Left ventricle myocardium inferior (tissue), 1 donor: ENCODE data around the gene SMYD1. TPM values are rescaled to one million over a fixed set of nuclear protein-coding genes. Genes with fewer than 3 reads are reported as not detected.

Experiments used
- DNase-seq: peaks from one replicate; pipeline ENCODE4 v3.0.0-alpha.2; 2020
- H3K27ac ChIP-seq: fragments of 200-600 bp; replicated peaks from 2 replicates; pipeline ENCODE4 v1.8.0; 2021
- H3K27me3 ChIP-seq: fragments of 200-600 bp; 2 replicates; pipeline ENCODE4 v1.8.0; 2021; ENCODE audit warnings: low read depth
- H3K36me3 ChIP-seq: fragments of 200-600 bp; 2 replicates; pipeline ENCODE4 v1.8.0; 2021
- H3K4me1 ChIP-seq: fragments of 200-600 bp; 2 replicates; pipeline ENCODE4 v1.8.0; 2021
- H3K4me3 ChIP-seq: fragments of 200-600 bp; 2 replicates; pipeline ENCODE4 v1.8.0; 2021; ENCODE audit warnings: mild to moderate bottlenecking, moderate library complexity
- H3K9me3 ChIP-seq: fragments of 200-600 bp; replicated peaks from 2 replicates; pipeline ENCODE4 v1.8.0; 2021
- CTCF ChIP-seq: fragments of 200-600 bp; IDR thresholded peaks from 2 replicates; pipeline ENCODE4 v1.8.0; 2021; ENCODE audit warnings: antibody characterized with exemption, mild to moderate bottlenecking, borderline replicate concordance
- intact Hi-C: fragments of 100-400 bp; cut with micrococcal nuclease; formaldehyde crosslinking; loops from one replicate; pipeline ENCODE4 v1.11.0; 2022
- total RNA-seq: library from RNA; stranded (reverse); fragmentation: NEBNext Ultra II Directional; extraction: Animal tissue kit (Norgen Biotek cat#: 25700); gene quantifications from one replicate; pipeline ENCODE4 v1.2.1, GENCODE V29; 2021
- donor health status: DM: no; HTN: yes; CAD: no; lungs with severe emphysema.

Gene SMYD1
- total RNA-seq, 1 donor from 2014 or later = 389 TPM

- Histone ChIP-seq H3K27me3 (peaks cover 24% of the 10 kb centered on the region), H3K27ac (no peak overlapping the region), H3K36me3 (no peaks in the 10 kb centered on the region), H3K9me3 (no peaks in the 10 kb centered on the region), H3K4me1 (no peaks in the 10 kb centered on the region), H3K4me3 (no peak overlapping the region)
- intact Hi-C loops = no loop called here
- DNase-seq = no peak
- TF ChIP-seq CTCF = no peak
These were observed 54.7 kb downstream of the SMYD1 start for GRCh38 chr2:88122141-88122884.

- no peak overlapping the region for H3K4me3 ChIP-seq
- intact Hi-C loops = no loop called here
- peaks cover 33% of the 10 kb centered on the region for H3K27me3 ChIP-seq
- H3K27ac ChIP-seq = no peak overlapping the region
- DNase-seq = no peak
- TF ChIP-seq CTCF = no peak
- H3K9me3 ChIP-seq = no peaks in the 10 kb centered on the region
- no peaks in the 10 kb centered on the region for H3K4me1 ChIP-seq
- H3K36me3 ChIP-seq = no peaks in the 10 kb centered on the region
These were observed 55.7 kb downstream of the SMYD1 start for GRCh38 chr2:88123164-88123974.

GRCh38 chr2:88123975-88124917, 56.6 kb downstream of the SMYD1 start:
- H3K36me3 ChIP-seq = no peaks in the 10 kb centered on the region
- DNase-seq = no peak
- no peaks in the 10 kb centered on the region for H3K9me3 ChIP-seq
- H3K27ac ChIP-seq = no peak overlapping the region
- H3K4me1 ChIP-seq = no peaks in the 10 kb centered on the region
- no peak for TF ChIP-seq CTCF
- H3K27me3 ChIP-seq = peaks cover 33% of the 10 kb centered on the region
- intact Hi-C loops = no loop called here
- H3K4me3 ChIP-seq = no peak overlapping the region

GRCh38 chr2:88125344-88125923, 57.8 kb downstream of the SMYD1 start:
- H3K27me3 ChIP-seq = peaks cover 33% of the 10 kb centered on the region
- H3K36me3 ChIP-seq = no peaks in the 10 kb centered on the region
- intact Hi-C loops = no loop called here
- TF ChIP-seq CTCF = no peak
- no peak overlapping the region for H3K27ac ChIP-seq
- no peak overlapping the region for H3K4me3 ChIP-seq
- DNase-seq = no peak
- no peaks in the 10 kb centered on the region for H3K4me1 ChIP-seq
- H3K9me3 ChIP-seq = no peaks in the 10 kb centered on the region
